OCI-M2 (cell line): ENCODE results near the gene MCC.
A peak's percentile ranks its signal among the peaks of the same experiment; 100 is the strongest.

ENCODE experiments used
- DNase-seq: peaks from one replicate; lab custom pipeline; 2025; ENCODE audit not compliant: unreplicated experiment; lab: John Stamatoyannopoulos, UW

MCC gene

DNA sequence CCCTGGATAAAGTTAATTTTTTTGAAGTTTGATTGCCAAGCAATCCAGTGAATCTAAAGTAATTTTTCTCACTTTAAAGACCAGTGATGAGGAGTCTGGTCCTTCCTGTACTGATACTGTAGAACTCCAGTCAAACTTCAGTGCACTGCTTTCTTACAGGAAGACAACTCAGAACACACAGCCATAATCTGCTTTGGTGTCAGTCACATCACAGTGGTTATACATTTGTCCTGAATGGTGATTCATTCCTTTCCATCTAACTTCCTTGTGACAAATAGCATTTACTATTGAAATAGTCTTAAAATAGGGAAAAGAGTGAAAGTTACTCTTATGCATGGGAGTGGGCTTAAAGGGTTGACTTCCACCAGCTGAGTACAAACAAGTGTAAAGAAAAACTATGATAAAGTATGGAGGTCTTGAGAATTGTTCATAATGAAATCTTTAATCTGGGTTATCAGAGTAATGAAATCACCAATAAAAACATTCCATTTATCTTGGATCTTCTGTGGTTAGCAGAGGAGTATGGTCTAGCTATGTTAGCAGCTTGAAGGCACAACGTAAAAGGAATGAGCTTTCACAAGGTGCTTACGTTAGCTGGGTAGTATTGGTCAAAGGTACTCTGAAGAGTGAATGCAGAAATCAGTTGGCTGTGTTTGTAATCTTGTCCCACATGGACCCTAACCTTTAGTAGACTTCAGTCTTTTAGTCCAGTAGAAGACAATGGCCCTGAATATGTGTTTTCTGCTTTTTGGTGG, 470.2 kb downstream of the MCC start:
- DNase-seq, result no peak

- DNase-seq, result no peak
These were observed 482.8 kb downstream of the MCC start for GRCh38 chr5:113005454-113005853.

DNA sequence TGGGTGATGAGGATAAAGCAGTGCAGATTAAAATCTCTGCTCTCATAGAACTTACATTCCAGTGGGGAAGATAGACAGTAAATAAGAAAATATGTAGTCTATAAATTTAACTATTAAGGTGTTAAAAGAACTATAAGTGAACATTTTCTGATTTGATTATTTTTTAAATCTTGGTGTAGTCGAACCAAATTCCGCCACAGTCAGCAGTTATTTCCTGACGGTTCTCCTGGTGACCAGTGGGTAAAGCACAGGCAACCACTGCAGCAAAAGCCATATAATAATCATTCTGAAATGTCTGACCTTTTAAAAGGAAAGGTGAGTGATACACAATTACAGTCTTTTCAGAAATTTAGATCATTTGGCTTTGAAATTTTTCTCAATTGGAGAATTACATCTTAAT, 484.5 kb downstream of the MCC start:
- no peak for DNase-seq

DNA sequence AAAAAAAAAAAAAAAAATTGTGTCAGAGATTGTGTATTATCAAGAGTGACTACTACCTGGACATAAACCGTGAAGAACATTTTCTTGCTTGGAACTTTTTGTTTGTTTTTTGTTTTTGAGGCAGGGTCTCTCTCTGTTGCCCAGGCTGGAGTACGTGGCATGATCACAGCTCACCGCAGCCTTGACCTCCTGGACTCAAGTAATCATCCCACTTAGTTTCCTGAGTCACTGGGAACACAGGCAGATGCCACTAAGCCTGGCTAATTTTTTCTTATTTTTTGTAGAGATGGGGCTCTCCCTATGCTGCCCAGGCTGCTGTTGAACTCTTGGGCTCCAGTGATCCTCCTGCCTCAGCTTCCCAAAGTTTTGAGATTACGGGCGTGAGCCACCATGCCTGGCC, 485.8 kb downstream of the MCC start:
- DNase-seq, result no peak

DNA sequence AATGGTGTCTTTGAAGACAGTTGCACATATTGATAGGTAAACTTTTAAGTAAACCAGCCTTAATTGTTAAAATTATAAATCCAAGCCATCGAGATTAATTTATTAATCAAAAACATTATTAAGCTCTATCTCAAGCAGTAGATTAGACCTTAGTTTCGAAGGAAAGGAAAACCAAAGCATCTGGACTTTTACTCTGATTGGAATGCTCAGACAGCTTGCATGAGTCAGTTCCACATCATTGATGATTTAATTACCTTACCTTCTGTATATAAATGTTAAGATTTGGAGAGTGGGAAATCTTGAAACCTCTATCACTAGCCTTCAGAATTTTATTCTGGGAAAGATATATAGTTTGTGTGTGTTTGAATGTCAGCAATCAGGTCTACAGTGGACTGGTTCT, 487.8 kb downstream of the MCC start:
- no peak for DNase-seq

DNA sequence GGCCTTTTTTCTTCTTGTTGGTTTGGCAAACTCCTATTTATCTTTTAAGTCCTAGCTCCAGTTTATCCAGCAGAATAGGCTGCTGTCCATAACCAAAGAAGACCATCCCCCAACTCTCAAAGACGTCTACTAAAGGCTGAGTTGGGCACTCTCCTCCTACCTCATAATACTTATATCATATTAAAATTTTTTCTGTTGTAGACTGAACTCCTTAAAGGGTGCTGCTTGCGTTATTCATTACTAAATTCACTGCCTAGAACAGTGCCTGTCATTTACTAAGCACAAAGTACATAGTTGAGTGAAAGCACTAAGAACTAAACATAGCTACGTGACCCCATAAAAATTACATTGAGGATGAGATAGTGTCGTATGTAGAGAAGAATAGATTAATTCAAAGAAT, 490.0 kb downstream of the MCC start:
- DNase-seq, result no peak

GRCh38 chr5:112996830-112997374, 491.4 kb downstream of the MCC start:
- no peak for DNase-seq

GRCh38 chr5:112995764-112996618, 492.3 kb downstream of the MCC start:
- peak; percentile 45 for DNase-seq

GRCh38 chr5:112986224-112986623, 502.0 kb downstream of the MCC start:
- DNase-seq, result no peak

DNA sequence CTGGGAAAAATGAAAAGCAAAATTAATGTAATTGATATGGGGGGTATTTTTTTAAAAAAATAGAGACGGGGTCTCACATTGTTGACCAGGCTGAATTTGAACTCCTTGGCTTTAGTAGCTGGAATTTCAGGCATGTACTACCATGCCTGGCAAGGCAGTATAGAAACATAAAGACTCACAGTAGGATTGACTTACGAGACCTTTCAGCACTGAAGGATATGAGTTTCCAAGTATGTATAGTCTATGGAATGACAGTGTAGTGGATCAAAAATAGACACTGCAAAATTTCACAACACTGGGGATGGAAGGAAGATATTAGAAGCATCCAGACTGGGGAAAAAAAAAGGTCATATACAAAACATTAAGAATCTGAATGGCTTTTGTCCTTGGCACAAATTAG, 504.9 kb downstream of the MCC start:
- DNase-seq, result no peak

GRCh38 chr5:112979723-112980122, 508.5 kb downstream of the MCC start:
- no peak for DNase-seq

- no peak for DNase-seq
These were observed 509.4 kb downstream of the MCC start for GRCh38 chr5:112978836-112979235.

DNA sequence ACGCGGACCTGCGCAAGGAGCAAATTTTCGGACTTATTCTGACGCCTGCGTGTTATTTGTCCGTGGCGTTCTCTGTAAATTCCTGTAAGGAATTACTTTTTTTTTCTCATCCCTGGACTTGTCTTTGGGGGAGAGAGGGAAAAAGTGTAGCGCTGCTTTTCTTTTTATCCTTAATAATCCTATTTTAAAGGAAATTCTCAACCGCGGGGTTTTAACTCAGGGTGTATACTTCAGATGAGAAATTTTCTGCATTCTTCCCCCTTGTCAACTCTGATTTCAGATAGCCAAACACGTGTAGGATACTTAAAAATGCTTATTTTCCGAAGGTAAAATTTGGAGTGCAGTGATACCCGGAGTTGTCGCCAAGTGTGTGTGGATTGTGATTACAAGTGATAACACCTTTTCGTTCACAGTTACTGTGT, 510.8 kb downstream of the MCC start:
- no peak for DNase-seq

DNA sequence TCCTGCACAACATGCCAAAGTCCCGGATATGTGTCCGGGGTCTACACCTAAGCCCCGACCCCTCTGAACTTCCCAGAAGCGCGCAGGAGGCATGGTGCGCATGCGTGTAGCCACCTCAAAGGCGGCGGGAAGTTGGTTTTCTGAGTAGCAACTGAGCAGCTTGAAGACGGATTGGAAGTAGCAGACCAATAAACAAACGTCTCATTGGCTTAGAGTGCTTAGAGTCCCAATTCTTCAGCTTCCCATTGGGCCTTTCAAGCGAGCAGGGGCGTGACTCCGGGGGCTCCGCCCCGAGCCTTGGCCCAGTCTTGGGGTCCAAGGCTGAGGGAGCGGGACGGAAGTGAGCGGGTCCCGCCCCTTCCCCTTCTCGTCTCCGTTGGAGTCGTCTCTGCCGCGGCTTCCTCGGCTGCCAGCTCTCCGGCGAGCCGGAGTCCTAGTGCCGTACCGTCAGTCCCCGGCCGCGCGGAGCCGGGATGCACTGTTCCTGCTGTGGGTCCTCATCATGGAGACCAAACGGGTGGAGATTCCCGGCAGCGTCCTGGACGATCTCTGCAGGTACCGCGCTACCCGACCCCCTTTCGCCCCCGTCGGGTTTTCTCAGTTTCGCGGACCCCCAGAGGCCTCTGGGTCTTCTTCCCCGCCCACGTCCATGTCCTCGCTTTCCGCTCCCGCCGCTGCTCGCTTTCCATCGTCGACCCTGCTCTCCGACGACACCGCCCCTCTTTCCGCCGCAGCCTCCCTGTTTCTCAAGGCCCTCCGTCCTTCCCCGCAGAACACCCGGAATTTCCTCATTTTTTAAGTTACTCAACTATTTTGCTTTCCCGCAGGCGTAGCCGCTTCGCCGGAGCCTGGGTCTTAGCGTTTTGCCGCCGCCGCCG, 511.6 kb downstream of the MCC start, which contains the start of gene DCP2:
TSS of gene DCP2 (plus strand) at position 367 of the 878 bp plus-strand sequence. CDS start at position 503, 136 bp downstream.
- DNase-seq, result peak; percentile 89

GRCh38 chr5:112975721-112976431, 512.4 kb downstream of the MCC start:
- no peak for DNase-seq

GRCh38 chr5:112974901-112975300, 513.4 kb downstream of the MCC start:
- DNase-seq, result no peak

GRCh38 chr5:112973904-112974303, 514.3 kb downstream of the MCC start:
- DNase-seq, result no peak

DNA sequence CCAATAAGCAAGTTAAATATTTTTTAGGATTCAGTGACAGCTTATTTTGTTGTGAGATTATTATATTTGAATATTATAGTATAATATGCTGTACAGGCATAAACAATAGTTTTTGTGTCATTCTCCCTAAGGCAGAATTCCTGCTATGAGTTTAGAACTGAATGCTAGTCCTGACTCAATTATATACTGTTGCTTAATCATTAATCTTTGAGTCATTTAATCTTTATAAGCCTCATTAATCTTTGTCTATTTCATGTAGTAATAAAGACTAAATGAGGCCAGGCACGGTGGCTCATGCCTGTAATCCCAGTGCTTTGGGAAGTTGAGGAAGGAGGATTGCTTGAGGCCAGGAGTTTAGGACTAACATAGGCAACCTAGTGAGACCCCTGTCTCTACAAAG, 515.2 kb downstream of the MCC start:
- no peak for DNase-seq
